Activated CD8-positive, alpha-beta memory T cell treated with anti-CD3 and anti-CD28 coated beads, Interleukin-2, amount 10 ng/mL, durations not matched to agents 7 days and 5 days (primary cell): ENCODE results near the gene SLMAP. TPM values are rescaled to one million over a fixed set of nuclear protein-coding genes. Genes with fewer than 3 reads are reported as not detected.

Experiments used
- ATAC-seq: fragments of 150-1000 bp; cut with Tn5 transposase; one replicate; pipeline ENCODE4 v1.10.0; 2021; ENCODE audit warnings: moderate library complexity
- CTCF ChIA-PET: fragments of 350-600 bp; sonication (Branson Sonifier 250); formaldehyde crosslinking; loops from one replicate; lab custom pipeline; 2021; ENCODE audit warnings: antibody characterized with exemption; lab: Charles Lee
- DNase-seq: peaks from one replicate; pipeline ENCODE4 v3.0.0-alpha.2; 2020
- H3K27ac Mint-ChIP-seq: one replicate; pipeline ENCODE4 v1.8.0; 2021; ENCODE audit warnings: mild to moderate bottlenecking, mixed read lengths
- H3K27me3 Mint-ChIP-seq: one replicate; pipeline ENCODE4 v1.8.0; 2021; ENCODE audit warnings: mixed read lengths
- H3K36me3 Mint-ChIP-seq: one replicate; pipeline ENCODE4 v1.8.0; 2021; ENCODE audit warnings: mild to moderate bottlenecking, mixed read lengths
- H3K4me1 Mint-ChIP-seq: one replicate; pipeline ENCODE4 v1.8.0; 2021; ENCODE audit warnings: mixed read lengths
- H3K4me3 Mint-ChIP-seq: one replicate; pipeline ENCODE4 v1.8.0; 2021; ENCODE audit warnings: mild to moderate bottlenecking, moderate library complexity, mixed read lengths
- H3K9me3 Mint-ChIP-seq: one replicate; pipeline ENCODE4 v1.8.0; 2022; ENCODE audit warnings: low read depth, mixed read lengths
- total RNA-seq, 2 experiments: library from RNA; stranded (reverse); gene quantifications; one replicate each; pipeline ENCODE4 v1.2.3, GENCODE V29; 2021

Gene SLMAP
- total RNA-seq, 2 experiments from 2014 or later = 57.6 to 69.6 TPM

- ATAC-seq = no peak
Measured at GRCh38 chr3:57903124-57903890, 147.2 kb downstream of the SLMAP start.

GRCh38 chr3:57910990-57911389 lies 154.9 kb downstream of the SLMAP start:
- H3K36me3 Mint-ChIP-seq = peaks cover 17% of the 10 kb centered on the region
- DNase-seq (no peak), ATAC-seq (no peak)
- no peak overlapping the region for H3K4me3 Mint-ChIP-seq
- H3K27me3 Mint-ChIP-seq = no peaks in the 10 kb centered on the region
- no peak overlapping the region for H3K27ac Mint-ChIP-seq
- no peaks in the 10 kb centered on the region for H3K4me1 Mint-ChIP-seq
- CTCF ChIA-PET = interaction anchor here (0.6 to 0.9 kb wide), 2 partner anchors 10 to 85 kb away, joined by 3 read pairs; no protein-coding TSS in a partner anchor
- no peaks in the 10 kb centered on the region for H3K9me3 Mint-ChIP-seq

More at GRCh38 chr3:57903124-57903890, 147.2 kb downstream of the SLMAP start:
- CTCF ChIA-PET = no interaction called here
- Mint-ChIP-seq H3K9me3 (no peaks in the 10 kb centered on the region), H3K36me3 (peaks cover 13% of the 10 kb centered on the region), H3K27ac (no peak overlapping the region), H3K4me3 (no peak overlapping the region), H3K27me3 (no peaks in the 10 kb centered on the region), H3K4me1 (no peaks in the 10 kb centered on the region)
- no peak for DNase-seq

GRCh38 chr3:57911593-57911992 lies 155.5 kb downstream of the SLMAP start:
- H3K36me3 Mint-ChIP-seq = peaks cover 22% of the 10 kb centered on the region
- ATAC-seq = no peak
- H3K9me3 Mint-ChIP-seq = no peaks in the 10 kb centered on the region
- H3K27ac Mint-ChIP-seq = no peak overlapping the region
- no peak for DNase-seq
- CTCF ChIA-PET = no interaction called here
- no peak overlapping the region for H3K4me3 Mint-ChIP-seq
- no peaks in the 10 kb centered on the region for H3K4me1 Mint-ChIP-seq
- no peaks in the 10 kb centered on the region for H3K27me3 Mint-ChIP-seq

- no peak for ATAC-seq
- H3K27me3 Mint-ChIP-seq = no peaks in the 10 kb centered on the region
- no peak overlapping the region for H3K4me3 Mint-ChIP-seq
- CTCF ChIA-PET = no interaction called here
- H3K9me3 Mint-ChIP-seq = no peaks in the 10 kb centered on the region
- no peak for DNase-seq
- peaks cover 41% of the 10 kb centered on the region for H3K36me3 Mint-ChIP-seq
- H3K27ac Mint-ChIP-seq = no peak overlapping the region
- H3K4me1 Mint-ChIP-seq = no peaks in the 10 kb centered on the region
Measured at GRCh38 chr3:57917601-57918000, 161.5 kb downstream of the SLMAP start.

- Mint-ChIP-seq H3K36me3 (peaks cover 44% of the 10 kb centered on the region), H3K27ac (no peak overlapping the region), H3K4me1 (peaks cover 6% of the 10 kb centered on the region), H3K9me3 (no peaks in the 10 kb centered on the region), H3K4me3 (no peak overlapping the region), H3K27me3 (no peaks in the 10 kb centered on the region)
- CTCF ChIA-PET = no interaction called here
- no peak for DNase-seq
- no peak for ATAC-seq
Measured at GRCh38 chr3:57918123-57918837, 162.2 kb downstream of the SLMAP start.

- Mint-ChIP-seq H3K4me1 (peaks cover 12% of the 10 kb centered on the region), H3K27ac (no peak overlapping the region), H3K9me3 (no peaks in the 10 kb centered on the region), H3K4me3 (no peak overlapping the region), H3K27me3 (no peaks in the 10 kb centered on the region), H3K36me3 (peaks cover 50% of the 10 kb centered on the region)
- DNase-seq (no peak), ATAC-seq (no peak)
- CTCF ChIA-PET = no interaction called here
Measured at GRCh38 chr3:57919987-57920386, 163.9 kb downstream of the SLMAP start.

- H3K4me3 Mint-ChIP-seq = no peak overlapping the region
- H3K4me1 Mint-ChIP-seq = peaks cover 12% of the 10 kb centered on the region
- CTCF ChIA-PET = interaction anchor here (1.3 kb wide), 1 partner anchor 525 kb away, joined by 3 read pairs; no protein-coding TSS in a partner anchor
- no peaks in the 10 kb centered on the region for H3K9me3 Mint-ChIP-seq
- H3K36me3 Mint-ChIP-seq = peaks cover 33% of the 10 kb centered on the region
- no peak overlapping the region for H3K27ac Mint-ChIP-seq
- DNase-seq (no peak), ATAC-seq (no peak)
- H3K27me3 Mint-ChIP-seq = no peaks in the 10 kb centered on the region
Measured at GRCh38 chr3:57923101-57923500, 167.0 kb downstream of the SLMAP start.

GRCh38 chr3:57923752-57924151 lies 167.6 kb downstream of the SLMAP start:
- CTCF ChIA-PET = interaction anchor here (1.3 kb wide), 1 partner anchor 526 kb away, joined by 3 read pairs; no protein-coding TSS in a partner anchor
- peaks cover 30% of the 10 kb centered on the region for H3K36me3 Mint-ChIP-seq
- H3K27me3 Mint-ChIP-seq = no peaks in the 10 kb centered on the region
- ATAC-seq (no peak), DNase-seq (no peak)
- no peak overlapping the region for H3K4me3 Mint-ChIP-seq
- peaks cover 12% of the 10 kb centered on the region for H3K4me1 Mint-ChIP-seq
- no peaks in the 10 kb centered on the region for H3K9me3 Mint-ChIP-seq
- H3K27ac Mint-ChIP-seq = no peak overlapping the region

- Mint-ChIP-seq H3K36me3 (peaks cover 26% of the 10 kb centered on the region), H3K9me3 (no peaks in the 10 kb centered on the region), H3K4me3 (no peak overlapping the region), H3K27ac (no peak overlapping the region), H3K4me1 (peaks cover 14% of the 10 kb centered on the region), H3K27me3 (no peaks in the 10 kb centered on the region)
- DNase-seq = no peak
- no peak for ATAC-seq
- CTCF ChIA-PET = no interaction called here
Measured at GRCh38 chr3:57927166-57927565, 171.1 kb downstream of the SLMAP start.

- Mint-ChIP-seq H3K4me1 (peaks cover 11% of the 10 kb centered on the region), H3K9me3 (no peaks in the 10 kb centered on the region), H3K4me3 (no peak overlapping the region), H3K36me3 (peaks cover 29% of the 10 kb centered on the region), H3K27me3 (no peaks in the 10 kb centered on the region), H3K27ac (no peak overlapping the region)
- no peak for DNase-seq
- CTCF ChIA-PET = no interaction called here
- ATAC-seq = no peak
Measured at GRCh38 chr3:57927916-57928315, 171.8 kb downstream of the SLMAP start.

- H3K4me1 Mint-ChIP-seq = peaks cover 5% of the 10 kb centered on the region
- H3K27me3 Mint-ChIP-seq = no peaks in the 10 kb centered on the region
- CTCF ChIA-PET = no interaction called here
- no peaks in the 10 kb centered on the region for H3K9me3 Mint-ChIP-seq
- H3K27ac Mint-ChIP-seq = no peak overlapping the region
- ATAC-seq (no peak), DNase-seq (no peak)
- H3K36me3 Mint-ChIP-seq = peaks cover 25% of the 10 kb centered on the region
- H3K4me3 Mint-ChIP-seq = no peak overlapping the region
Measured at GRCh38 chr3:57928511-57928910, 172.4 kb downstream of the SLMAP start.

GRCh38 chr3:57929988-57930387 lies 173.9 kb downstream of the SLMAP start:
- peaks cover 16% of the 10 kb centered on the region for H3K36me3 Mint-ChIP-seq
- H3K4me1 Mint-ChIP-seq = peaks cover 1% of the 10 kb centered on the region
- H3K27ac Mint-ChIP-seq = no peak overlapping the region

GRCh38 chr3:57933602-57934001 lies 177.5 kb downstream of the SLMAP start:
- peaks cover 11% of the 10 kb centered on the region for H3K36me3 Mint-ChIP-seq
- H3K9me3 Mint-ChIP-seq = no peaks in the 10 kb centered on the region
- DNase-seq (no peak), ATAC-seq (no peak)
- H3K4me3 Mint-ChIP-seq = no peak overlapping the region
- peaks cover 1% of the 10 kb centered on the region for H3K4me1 Mint-ChIP-seq
- H3K27ac Mint-ChIP-seq = no peak overlapping the region
- H3K27me3 Mint-ChIP-seq = no peaks in the 10 kb centered on the region
- CTCF ChIA-PET = no interaction called here

More at GRCh38 chr3:57929988-57930387, 173.9 kb downstream of the SLMAP start:
- Mint-ChIP-seq H3K4me3 (no peak overlapping the region), H3K9me3 (no peaks in the 10 kb centered on the region), H3K27me3 (no peaks in the 10 kb centered on the region)
- CTCF ChIA-PET = no interaction called here
- no peak for ATAC-seq
- no peak for DNase-seq

GRCh38 chr3:57934373-57934772 lies 178.3 kb downstream of the SLMAP start:
- no peak overlapping the region for H3K27ac Mint-ChIP-seq
- H3K9me3 Mint-ChIP-seq = no peaks in the 10 kb centered on the region
- H3K36me3 Mint-ChIP-seq = peaks cover 11% of the 10 kb centered on the region
- DNase-seq (no peak), ATAC-seq (no peak)
- no peak overlapping the region for H3K4me3 Mint-ChIP-seq
- H3K27me3 Mint-ChIP-seq = no peaks in the 10 kb centered on the region
- peaks cover 1% of the 10 kb centered on the region for H3K4me1 Mint-ChIP-seq
- CTCF ChIA-PET = no interaction called here
